AG08395 (cell line): ENCODE data around the gene GPR37.

Experiments
- DNase-seq: peaks from one replicate; pipeline ENCODE4 v3.0.0; 2012; ENCODE audit warnings: mixed read lengths, low spot score

Gene GPR37

GRCh38 chr7:124724507-124725192 is 40.9 kb downstream of the GPR37 start:
- no peak for DNase-seq

GRCh38 chr7:124724079-124724478 is 41.5 kb downstream of the GPR37 start:
- DNase-seq: no peak

- DNase-seq: peak; percentile 68
Measured at GRCh38 chr7:124723012-124723411, 42.6 kb downstream of the GPR37 start.

- DNase-seq: peak; percentile 51
Measured at GRCh38 chr7:124722292-124722691, 43.3 kb downstream of the GPR37 start.

GRCh38 chr7:124720195-124720594 is 45.4 kb downstream of the GPR37 start:
- no peak for DNase-seq

GRCh38 chr7:124718032-124718766 is 47.4 kb downstream of the GPR37 start:
- DNase-seq: no peak

- DNase-seq: no peak
Measured at GRCh38 chr7:124716894-124717293, 48.7 kb downstream of the GPR37 start.

GRCh38 chr7:124713086-124713485 is 52.5 kb downstream of the GPR37 start:
- DNase-seq: no peak

- DNase-seq: no peak
Measured at GRCh38 chr7:124712017-124712416, 53.6 kb downstream of the GPR37 start.

GRCh38 chr7:124702385-124702784 is 63.2 kb downstream of the GPR37 start:
- DNase-seq: peak; percentile 29

GRCh38 chr7:124701955-124702354 is 63.6 kb downstream of the GPR37 start:
- DNase-seq: no peak

GRCh38 chr7:124700655-124701054 is 64.9 kb downstream of the GPR37 start:
- no peak for DNase-seq

- DNase-seq: no peak
Measured at GRCh38 chr7:124698964-124699363, 66.6 kb downstream of the GPR37 start.

GRCh38 chr7:124697746-124698145 is 67.8 kb downstream of the GPR37 start:
- no peak for DNase-seq
